Measurements from ENCODE around the gene MEF2A. TPM values are rescaled to one million over a fixed set of nuclear protein-coding genes. Genes with fewer than 3 reads are reported as not detected.
A peak's percentile ranks its signal among the peaks of the same experiment; 100 is the strongest.

Gene MEF2A
- total RNA-seq, 1 experiment from 2014 or later: 19.6 TPM

GRCh38 chr15:99613481-99613880 is 47.7 kb downstream of the MEF2A start:
- Mint-ChIP-seq H3K4me1 (ENCODE audit: low read depth, unreplicated experiment) (peaks cover 8% of the 10 kb centered on the region), H3K4me3 (ENCODE audit: unreplicated experiment) (no peak overlapping the region), H3K27me3 (ENCODE audit: insufficient read depth, unreplicated experiment) (no peaks in the 10 kb centered on the region), H3K9me3 (ENCODE audit: unreplicated experiment) (no peaks in the 10 kb centered on the region), H3K27ac (ENCODE audit: unreplicated experiment) (no peak overlapping the region), H3K36me3 (ENCODE audit: insufficient read depth, unreplicated experiment) (no peaks in the 10 kb centered on the region)
- Histone ChIP-seq H3K27me3 (replicated peaks; ENCODE audit: control insufficient read depth, insufficient read depth, low read length) (no peaks in the 10 kb centered on the region), H3K4me1 (peaks cover 20% of the 10 kb centered on the region), H3K36me3 (ENCODE audit: control insufficient read depth, insufficient read depth, low read length) (no peaks in the 10 kb centered on the region), H3K4me3 (ENCODE audit: low read depth, low read length) (no peak overlapping the region), H3K9me3 (no peaks in the 10 kb centered on the region)
- TF ChIP-seq CTCF (IDR thresholded peaks at IDR 0.05; ENCODE audit: insufficient read depth in 1 of 2, low read depth in 1 of 2, low read length in 1 of 2, severe bottlenecking in 1 of 2, unreplicated experiment in 1 of 2): no peak
- intact Hi-C loops (cut with micrococcal nuclease; ENCODE audit: unreplicated experiment): no loop called here
- DNase-seq: peak in 1 of 2 experiments; percentile 33
- POLR2A ChIA-PET: no interaction called here
- no TSS peak for BruUV-seq (replicated peaks)
- CTCF ChIA-PET: no interaction called here

- Mint-ChIP-seq H3K9me3 (ENCODE audit: unreplicated experiment) (no peaks in the 10 kb centered on the region), H3K27ac (ENCODE audit: unreplicated experiment) (peak overlapping the region; percentile 17), H3K27me3 (ENCODE audit: insufficient read depth, unreplicated experiment) (no peaks in the 10 kb centered on the region), H3K4me1 (ENCODE audit: low read depth, unreplicated experiment) (peaks cover 8% of the 10 kb centered on the region), H3K4me3 (ENCODE audit: unreplicated experiment) (no peak overlapping the region), H3K36me3 (ENCODE audit: insufficient read depth, unreplicated experiment) (no peaks in the 10 kb centered on the region)
- no peak for TF ChIP-seq CTCF (IDR thresholded peaks at IDR 0.05; ENCODE audit: insufficient read depth in 1 of 2, low read depth in 1 of 2, low read length in 1 of 2, severe bottlenecking in 1 of 2, unreplicated experiment in 1 of 2)
- POLR2A ChIA-PET: no interaction called here
- Histone ChIP-seq H3K36me3 (ENCODE audit: control insufficient read depth, insufficient read depth, low read length) (no peaks in the 10 kb centered on the region), H3K4me3 (ENCODE audit: low read depth, low read length) (no peak overlapping the region), H3K27me3 (replicated peaks; ENCODE audit: control insufficient read depth, insufficient read depth, low read length) (no peaks in the 10 kb centered on the region), H3K9me3 (no peaks in the 10 kb centered on the region), H3K4me1 (peaks cover 20% of the 10 kb centered on the region)
- no TSS peak for BruUV-seq (replicated peaks)
- CTCF ChIA-PET: no interaction called here
- intact Hi-C loops (cut with micrococcal nuclease; ENCODE audit: unreplicated experiment): no loop called here
- no peak for DNase-seq
Measured at GRCh38 chr15:99613887-99614647, 48.3 kb downstream of the MEF2A start.

GRCh38 chr15:99614749-99615288 is 49.0 kb downstream of the MEF2A start:
- DNase-seq: peak in 1 of 2 experiments; percentile 9
- ChIA-PET CTCF (no interaction called here), POLR2A (no interaction called here)
- no TSS peak for BruUV-seq (replicated peaks)
- Histone ChIP-seq H3K4me1 (peaks cover 20% of the 10 kb centered on the region), H3K36me3 (ENCODE audit: control insufficient read depth, insufficient read depth, low read length) (no peaks in the 10 kb centered on the region), H3K4me3 (ENCODE audit: low read depth, low read length) (no peak overlapping the region), H3K9me3 (no peaks in the 10 kb centered on the region), H3K27me3 (replicated peaks; ENCODE audit: control insufficient read depth, insufficient read depth, low read length) (no peaks in the 10 kb centered on the region)
- Mint-ChIP-seq H3K36me3 (ENCODE audit: insufficient read depth, unreplicated experiment) (no peaks in the 10 kb centered on the region), H3K4me1 (ENCODE audit: low read depth, unreplicated experiment) (peaks cover 8% of the 10 kb centered on the region), H3K27ac (ENCODE audit: unreplicated experiment) (peak overlapping the region; percentile 17), H3K4me3 (ENCODE audit: unreplicated experiment) (no peak overlapping the region), H3K9me3 (ENCODE audit: unreplicated experiment) (no peaks in the 10 kb centered on the region), H3K27me3 (ENCODE audit: insufficient read depth, unreplicated experiment) (no peaks in the 10 kb centered on the region)
- TF ChIP-seq CTCF (IDR thresholded peaks at IDR 0.05; ENCODE audit: insufficient read depth in 1 of 2, low read depth in 1 of 2, low read length in 1 of 2, severe bottlenecking in 1 of 2, unreplicated experiment in 1 of 2): no peak
- intact Hi-C loops (cut with micrococcal nuclease; ENCODE audit: unreplicated experiment): no loop called here

All from Caco-2 (cell line).